CD1c-positive myeloid dendritic cell (primary cell): ENCODE results near the gene TPSG1.
"Not testable (repeated sequence)": the region's sequence is repeated elsewhere in the genome, so short reads cannot be mapped to it uniquely, and the experiment has no call there.

Experiments used
- DNase-seq: peaks from one replicate; pipeline ENCODE4 v3.0.0-alpha.2; 2016; ENCODE audit errors: extremely low spot score

The TPSG1 gene

GRCh38 chr16:1230471-1231212 lies 5.6 kb upstream of the TPSG1 start:
- DNase-seq: not testable (repeated sequence)

- not testable (repeated sequence) for DNase-seq
Observed at GRCh38 chr16:1230084-1230470, 5.0 kb upstream of the TPSG1 start, which contains the start of gene TPSB2. TPSB2 (minus strand) TSS chr16:1230184; CDS start chr16:1229951, 233 bp downstream.

GRCh38 chr16:1229476-1229875 lies 4.4 kb upstream of the TPSG1 start:
- DNase-seq: not testable (repeated sequence)

GRCh38 chr16:1228227-1228626 lies 3.2 kb upstream of the TPSG1 start:
- DNase-seq: not testable (repeated sequence)

GRCh38 chr16:1226692-1227091 lies 1.6 kb upstream of the TPSG1 start:
- DNase-seq: not testable (repeated sequence)

GRCh38 chr16:1225728-1226311 lies 752 bp upstream of the TPSG1 start:
- not testable (repeated sequence) for DNase-seq

- no peak for DNase-seq
Observed at GRCh38 chr16:1224558-1224957, 510 bp downstream of the TPSG1 start.

- DNase-seq: no peak
Observed at GRCh38 chr16:1223355-1224214, 1.5 kb downstream of the TPSG1 start.

- DNase-seq: no peak
Observed at GRCh38 chr16:1222553-1223354, 2.3 kb downstream of the TPSG1 start.

GRCh38 chr16:1221628-1222552 lies 3.2 kb downstream of the TPSG1 start:
- no peak for DNase-seq

GRCh38 chr16:1220841-1221627 lies 4.0 kb downstream of the TPSG1 start:
- DNase-seq: no peak

- DNase-seq: no peak
Observed at GRCh38 chr16:1220098-1220728, 4.9 kb downstream of the TPSG1 start.

- DNase-seq: no peak
Observed at GRCh38 chr16:1218930-1219611, 6.0 kb downstream of the TPSG1 start.

GRCh38 chr16:1218061-1218929 lies 6.8 kb downstream of the TPSG1 start:
- DNase-seq: no peak

GRCh38 chr16:1217526-1217925 lies 7.5 kb downstream of the TPSG1 start:
- no peak for DNase-seq

- no peak for DNase-seq
Observed at GRCh38 chr16:1216681-1217400, 8.2 kb downstream of the TPSG1 start.

GRCh38 chr16:1216296-1216619 lies 8.8 kb downstream of the TPSG1 start:
- no peak for DNase-seq
